ENCODE data around the gene ABCG4.
"Not testable (repeated sequence)": the region's sequence is repeated elsewhere in the genome, so short reads cannot be mapped to it uniquely, and the experiment has no call there.

ABCG4 gene

GRCh38 chr11:119149018-119149785, at the start of gene ABCG4:
TSS of gene ABCG4 (plus strand) at chr11:119149052. CDS start at chr11:119149966, 914 bp downstream.
- peak; percentile 47 for DNase-seq (ENCODE audit: low spot score)

GRCh38 chr11:119099711-119100110, 49.1 kb upstream of the ABCG4 start:
- DNase-seq (ENCODE audit: low spot score), result no peak

GRCh38 chr11:119100246-119100970, 48.4 kb upstream of the ABCG4 start:
- DNase-seq (ENCODE audit: low spot score), result peak; percentile 40

GRCh38 chr11:119100994-119101758, 47.7 kb upstream of the ABCG4 start:
- no peak for DNase-seq (ENCODE audit: low spot score)

- DNase-seq (ENCODE audit: low spot score), result peak; percentile 83
Observed at GRCh38 chr11:119101759-119102423, 47.0 kb upstream of the ABCG4 start, which contains the start of gene DPAGT1. TSS of gene DPAGT1 (minus strand) at chr11:119101853. CDS start at chr11:119101655, 198 bp downstream.

- DNase-seq (ENCODE audit: low spot score), result not testable (repeated sequence)
Observed at GRCh38 chr11:119103161-119103664, 45.6 kb upstream of the ABCG4 start.

GRCh38 chr11:119103793-119104192, 45.1 kb upstream of the ABCG4 start:
- no peak for DNase-seq (ENCODE audit: low spot score)

- peak; percentile 97 for DNase-seq (ENCODE audit: low spot score)
Observed at GRCh38 chr11:119106564-119107537, 42.0 kb upstream of the ABCG4 start, which contains the start of gene C2CD2L. TSS of gene C2CD2L (plus strand) at chr11:119107344. CDS start at chr11:119107742, 398 bp downstream.

- peak; percentile 42 for DNase-seq (ENCODE audit: low spot score)
Observed at GRCh38 chr11:119107538-119108145, 41.2 kb upstream of the ABCG4 start.

- DNase-seq (ENCODE audit: low spot score), result peak; percentile 24
Observed at GRCh38 chr11:119108146-119108856, 40.6 kb upstream of the ABCG4 start.

GRCh38 chr11:119108857-119109221, 40.0 kb upstream of the ABCG4 start:
- DNase-seq (ENCODE audit: low spot score), result no peak

- DNase-seq (ENCODE audit: low spot score), result no peak
Observed at GRCh38 chr11:119109843-119110242, 39.0 kb upstream of the ABCG4 start.

- no peak for DNase-seq (ENCODE audit: low spot score)
Observed at GRCh38 chr11:119110439-119110838, 38.4 kb upstream of the ABCG4 start.

GRCh38 chr11:119111361-119111925, 37.4 kb upstream of the ABCG4 start:
- DNase-seq (ENCODE audit: low spot score), result no peak

- DNase-seq (ENCODE audit: low spot score), result no peak
Observed at GRCh38 chr11:119112314-119113020, 36.4 kb upstream of the ABCG4 start.

- DNase-seq (ENCODE audit: low spot score), result no peak
Observed at GRCh38 chr11:119113716-119114115, 35.1 kb upstream of the ABCG4 start.

- no peak for DNase-seq (ENCODE audit: low spot score)
Observed at GRCh38 chr11:119114351-119114750, 34.5 kb upstream of the ABCG4 start.

Measured in AG20443 (cell line).